Activated CD8-positive, alpha-beta T cell treated with anti-CD3 and anti-CD28 coated beads, Interleukin-2, amount 10 ng/mL, durations not matched to agents 7 days and 5 days (primary cell): Measurements from ENCODE around the gene BMERB1. TPM values are rescaled to one million over a fixed set of nuclear protein-coding genes. Genes with fewer than 3 reads are reported as not detected.
"Not testable (repeated sequence)": the region's sequence is repeated elsewhere in the genome, so short reads cannot be mapped to it uniquely, and the experiment has no call there.

Experiments
- ATAC-seq: fragments of 150-1000 bp; cut with Tn5 transposase; one replicate; pipeline ENCODE4 v1.10.0; 2021; ENCODE audit warnings: moderate library complexity
- CTCF ChIA-PET: fragments of 350-600 bp; sonication (Branson Sonifier 250); formaldehyde crosslinking; loops from one replicate; lab custom pipeline; 2021; ENCODE audit warnings: antibody characterized with exemption; lab: Charles Lee
- POLR2A ChIA-PET: fragments of 350-600 bp; sonication (Branson Sonifier 250); formaldehyde crosslinking; loops from one replicate; lab custom pipeline; 2021; ENCODE audit warnings: antibody characterized with exemption; lab: Charles Lee
- DNase-seq: peaks from one replicate; pipeline ENCODE4 v3.0.0-alpha.2; 2020
- H3K27ac Mint-ChIP-seq: one replicate; pipeline ENCODE4 v1.8.0; 2021; ENCODE audit warnings: mild to moderate bottlenecking, mixed read lengths
- H3K27me3 Mint-ChIP-seq: one replicate; pipeline ENCODE4 v1.8.0; 2021; ENCODE audit warnings: low read depth, mixed read lengths
- H3K36me3 Mint-ChIP-seq: one replicate; pipeline ENCODE4 v1.8.0; 2021; ENCODE audit warnings: low read depth, mixed read lengths
- H3K4me1 Mint-ChIP-seq: one replicate; pipeline ENCODE4 v1.8.0; 2021; ENCODE audit warnings: low read depth, mixed read lengths
- H3K4me3 Mint-ChIP-seq: one replicate; pipeline ENCODE4 v1.8.0; 2021; ENCODE audit warnings: mild to moderate bottlenecking, mixed read lengths
- H3K9me3 Mint-ChIP-seq: one replicate; pipeline ENCODE4 v1.8.0; 2022; ENCODE audit warnings: mixed read lengths; ENCODE audit not compliant: insufficient read depth
- total RNA-seq, 2 experiments: library from RNA; stranded (reverse); gene quantifications; one replicate each; pipeline ENCODE4 v1.2.3, GENCODE V29; 2021

BMERB1 gene
- total RNA-seq, 2 experiments from 2014 or later, result 1.6 to 4.3 TPM

DNA sequence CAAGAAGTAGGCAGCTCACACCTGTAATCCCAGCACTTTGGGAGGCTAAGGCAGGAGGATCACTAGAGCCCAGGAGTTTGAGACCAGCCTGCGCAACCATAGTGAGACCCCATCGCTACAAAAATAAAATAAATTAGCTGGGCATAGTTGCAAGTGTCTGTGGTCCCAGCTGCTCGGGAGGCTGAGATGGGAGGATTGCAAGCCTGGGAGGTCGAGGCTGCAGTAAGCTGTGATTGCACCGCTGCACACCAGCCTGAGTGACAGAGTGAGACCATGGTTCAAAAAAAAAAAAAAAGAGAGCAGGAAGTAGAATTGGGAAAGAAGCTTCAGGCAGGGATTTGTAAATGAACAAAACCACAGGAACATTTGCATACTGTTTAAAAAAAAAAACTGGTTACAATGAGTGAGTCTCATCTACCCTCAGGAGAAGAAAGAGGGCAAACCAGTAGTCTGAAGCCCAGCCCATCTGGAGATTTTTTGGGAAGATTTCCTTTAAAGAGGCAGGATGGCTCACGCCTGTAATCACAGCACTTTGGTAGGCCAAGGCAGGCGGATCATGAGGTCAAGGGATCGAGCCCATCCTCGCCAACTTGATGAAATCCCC, 30.9 kb upstream of the BMERB1 start:
- no peaks in the 10 kb centered on the region for H3K36me3 Mint-ChIP-seq
- CTCF ChIA-PET, result interaction anchor here (1.4 kb wide), 1 partner anchor 301 kb away, joined by 3 read pairs; no protein-coding TSS in a partner anchor
- H3K4me3 Mint-ChIP-seq, result no peak overlapping the region
- ATAC-seq (no peak), DNase-seq (no peak)
- H3K27ac Mint-ChIP-seq, result no peak overlapping the region
- POLR2A ChIA-PET, result no interaction called here
- H3K4me1 Mint-ChIP-seq, result no peaks in the 10 kb centered on the region
- H3K27me3 Mint-ChIP-seq, result peaks cover 5% of the 10 kb centered on the region
- no peaks in the 10 kb centered on the region for H3K9me3 Mint-ChIP-seq

DNA sequence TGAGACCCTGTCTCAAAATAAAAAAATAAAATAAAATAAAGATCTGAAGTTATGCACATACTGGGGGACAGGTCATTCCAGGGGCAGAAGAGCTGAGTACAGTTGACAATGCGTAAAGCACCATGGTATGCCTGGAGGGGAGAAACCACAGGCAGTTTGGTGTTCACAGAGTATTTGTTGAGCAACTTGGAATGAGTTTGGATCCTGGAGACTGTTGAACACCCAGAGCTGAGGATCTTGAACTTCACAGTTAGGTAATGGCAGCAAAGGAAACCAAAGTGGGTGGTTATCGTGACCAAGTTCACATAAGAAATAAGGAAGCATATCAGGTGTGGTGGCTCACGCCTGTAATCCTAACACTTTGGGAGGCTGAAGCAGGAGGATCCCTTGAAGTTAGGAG, 30.3 kb upstream of the BMERB1 start:
- CTCF ChIA-PET, result interaction anchor here (1.4 kb wide), 1 partner anchor 301 kb away, joined by 3 read pairs; no protein-coding TSS in a partner anchor
- H3K27me3 Mint-ChIP-seq, result not testable (repeated sequence)

DNA sequence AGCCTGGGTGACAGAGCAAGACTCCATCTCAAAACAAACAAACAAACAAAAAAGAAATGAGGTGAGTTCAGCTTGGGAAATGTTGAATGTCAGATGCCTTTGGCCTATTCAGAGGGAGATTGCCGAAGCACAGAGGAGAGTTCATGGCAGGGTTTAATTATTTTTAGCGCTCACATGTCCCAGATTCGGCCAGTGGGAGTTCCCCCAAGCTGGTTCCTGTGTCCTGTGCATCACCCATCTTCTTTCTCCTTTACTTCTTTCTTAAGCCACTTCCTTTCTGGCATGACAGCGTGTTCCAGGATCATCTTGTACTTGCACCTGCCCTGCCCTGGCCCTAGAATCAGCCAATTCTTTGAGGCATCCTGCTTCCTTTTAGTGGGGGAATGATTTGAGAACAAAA, 29.6 kb upstream of the BMERB1 start:
- no peak overlapping the region for H3K27ac Mint-ChIP-seq
- H3K4me3 Mint-ChIP-seq, result no peak overlapping the region
- DNase-seq, result no peak
- CTCF ChIA-PET, result no interaction called here
- no peaks in the 10 kb centered on the region for H3K9me3 Mint-ChIP-seq
- no peak for ATAC-seq
- H3K4me1 Mint-ChIP-seq, result no peaks in the 10 kb centered on the region
- H3K36me3 Mint-ChIP-seq, result no peaks in the 10 kb centered on the region
- peaks cover 5% of the 10 kb centered on the region for H3K27me3 Mint-ChIP-seq
- POLR2A ChIA-PET, result no interaction called here

More for the DNA sequence above, 30.3 kb upstream of the BMERB1 start:
- H3K4me1 Mint-ChIP-seq, H3K4me3 Mint-ChIP-seq, H3K27ac Mint-ChIP-seq, POLR2A ChIA-PET, H3K9me3 Mint-ChIP-seq, DNase-seq, ATAC-seq, H3K36me3 Mint-ChIP-seq: not testable (repeated sequence)

DNA sequence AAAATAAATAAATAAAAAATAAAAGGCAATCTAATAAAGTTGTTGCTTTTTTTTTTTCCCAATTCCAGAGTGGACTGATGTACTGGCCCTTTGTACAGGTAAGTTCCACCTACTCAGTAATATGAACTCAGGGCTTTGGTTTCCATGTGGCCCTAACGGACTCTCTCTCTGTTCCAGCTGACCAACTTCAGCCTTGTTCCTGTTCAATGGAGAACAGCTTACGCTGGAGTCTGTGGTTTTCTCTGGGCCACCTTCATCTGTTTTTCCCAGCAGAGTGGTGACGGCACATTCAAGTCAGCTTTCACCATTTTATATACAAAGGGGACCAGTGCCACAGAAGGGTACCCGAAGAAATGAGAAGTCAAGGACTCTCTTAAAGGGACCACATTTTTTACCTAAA, 26.6 kb upstream of the BMERB1 start:
- CTCF ChIA-PET, DNase-seq, H3K36me3 Mint-ChIP-seq, POLR2A ChIA-PET, H3K27ac Mint-ChIP-seq, H3K4me3 Mint-ChIP-seq, ATAC-seq, H3K4me1 Mint-ChIP-seq, H3K27me3 Mint-ChIP-seq, H3K9me3 Mint-ChIP-seq: not testable (repeated sequence)

DNA sequence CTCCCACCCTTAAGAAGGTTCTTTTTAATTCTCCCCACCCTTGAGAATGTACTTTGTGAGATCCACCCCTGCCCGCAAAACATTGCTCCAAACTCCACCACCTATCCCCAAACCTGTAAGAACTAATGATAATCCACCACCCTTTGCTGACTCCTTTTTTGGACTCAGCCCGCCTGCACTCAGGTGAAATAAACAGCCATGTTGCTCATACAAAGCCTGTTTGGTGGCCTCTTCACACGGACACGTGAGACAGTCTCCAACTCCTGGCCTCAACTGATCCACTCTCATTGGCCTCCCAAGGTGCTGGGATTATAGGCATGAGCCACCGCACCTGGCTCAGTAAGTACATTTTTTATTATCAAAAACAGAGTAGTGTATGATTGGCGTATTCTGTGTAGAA, 24.9 kb upstream of the BMERB1 start:
- H3K27ac Mint-ChIP-seq, H3K4me1 Mint-ChIP-seq, DNase-seq, H3K27me3 Mint-ChIP-seq, POLR2A ChIA-PET, H3K4me3 Mint-ChIP-seq, ATAC-seq, CTCF ChIA-PET, H3K36me3 Mint-ChIP-seq, H3K9me3 Mint-ChIP-seq: not testable (repeated sequence)

DNA sequence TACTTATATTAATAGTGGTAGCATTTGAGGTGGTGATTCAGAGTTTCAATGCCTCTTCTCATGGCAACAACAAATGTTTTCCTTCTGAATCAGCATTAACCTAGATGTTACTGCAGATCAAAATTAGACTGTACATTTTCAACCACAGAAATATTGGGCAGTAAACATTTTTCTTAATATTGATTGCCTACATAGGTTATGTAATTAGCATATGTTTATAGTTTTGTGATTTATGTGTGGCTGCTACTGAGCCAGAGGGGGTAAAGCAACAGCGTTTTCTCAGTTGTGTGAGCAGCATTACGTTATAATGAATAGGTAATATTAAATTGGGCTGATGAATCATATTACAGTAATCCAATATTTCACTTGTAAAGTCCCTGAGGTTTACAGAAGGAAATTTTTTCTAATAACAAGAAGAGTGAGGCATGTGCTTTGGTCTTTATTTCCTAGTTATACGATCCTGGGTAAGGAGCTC, 18.8 kb upstream of the BMERB1 start:
- DNase-seq (no peak), ATAC-seq (no peak)
- Mint-ChIP-seq H3K27ac (no peak overlapping the region), H3K9me3 (no peaks in the 10 kb centered on the region), H3K4me1 (no peaks in the 10 kb centered on the region), H3K36me3 (no peaks in the 10 kb centered on the region), H3K27me3 (peaks cover 7% of the 10 kb centered on the region), H3K4me3 (no peak overlapping the region)
- CTCF ChIA-PET, result no interaction called here
- POLR2A ChIA-PET, result no interaction called here

DNA sequence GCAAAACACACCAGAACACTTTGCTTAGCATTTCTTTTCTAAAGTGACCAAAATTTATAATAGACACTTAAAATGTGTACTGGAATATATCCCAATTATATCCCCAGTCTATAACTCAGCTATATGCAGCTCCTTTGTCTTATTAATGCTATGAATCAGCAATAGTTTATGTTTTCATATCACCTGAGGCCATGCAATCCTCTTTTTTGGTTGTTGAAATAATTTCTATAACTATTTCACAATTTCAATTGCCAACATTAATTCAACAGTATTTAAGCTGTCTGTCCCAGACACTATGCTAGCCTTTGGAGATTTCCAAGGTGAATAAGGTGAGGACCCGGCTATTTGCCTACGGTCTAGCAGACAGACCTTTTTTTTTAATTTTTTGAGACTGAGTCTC, 17.2 kb upstream of the BMERB1 start:
- H3K27ac Mint-ChIP-seq, result no peak overlapping the region
- CTCF ChIA-PET, result no interaction called here

DNA sequence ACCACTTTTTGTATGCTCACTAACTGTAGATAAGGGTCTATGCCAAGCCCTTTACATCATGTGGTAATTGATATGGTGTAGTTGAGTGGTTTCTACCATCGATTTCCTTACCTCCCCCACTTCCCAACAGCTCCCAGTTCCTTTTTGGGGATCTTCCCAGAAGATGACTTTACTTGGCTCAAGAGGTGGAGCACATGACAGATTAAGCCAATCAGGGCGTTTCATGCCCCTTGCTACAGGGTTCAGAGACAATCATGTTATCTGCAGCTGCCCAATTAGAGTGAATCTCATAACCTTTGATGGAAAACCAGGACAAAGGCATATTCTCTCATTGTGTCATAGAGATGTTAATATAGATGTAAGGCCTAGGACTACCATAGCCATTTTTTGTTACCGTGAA, 16.2 kb upstream of the BMERB1 start:
- peaks cover 9% of the 10 kb centered on the region for H3K27me3 Mint-ChIP-seq
- DNase-seq (no peak), ATAC-seq (no peak)
- H3K27ac Mint-ChIP-seq, result no peak overlapping the region
- POLR2A ChIA-PET, result no interaction called here
- CTCF ChIA-PET, result no interaction called here
- H3K9me3 Mint-ChIP-seq, result no peaks in the 10 kb centered on the region
- H3K36me3 Mint-ChIP-seq, result no peaks in the 10 kb centered on the region
- no peak overlapping the region for H3K4me3 Mint-ChIP-seq
- no peaks in the 10 kb centered on the region for H3K4me1 Mint-ChIP-seq

More for the DNA sequence above, 17.2 kb upstream of the BMERB1 start:
- ATAC-seq (no peak), DNase-seq (no peak)
- POLR2A ChIA-PET, result no interaction called here
- H3K4me1 Mint-ChIP-seq, result no peaks in the 10 kb centered on the region
- no peak overlapping the region for H3K4me3 Mint-ChIP-seq
- no peaks in the 10 kb centered on the region for H3K36me3 Mint-ChIP-seq
- no peaks in the 10 kb centered on the region for H3K9me3 Mint-ChIP-seq
- peaks cover 9% of the 10 kb centered on the region for H3K27me3 Mint-ChIP-seq

DNA sequence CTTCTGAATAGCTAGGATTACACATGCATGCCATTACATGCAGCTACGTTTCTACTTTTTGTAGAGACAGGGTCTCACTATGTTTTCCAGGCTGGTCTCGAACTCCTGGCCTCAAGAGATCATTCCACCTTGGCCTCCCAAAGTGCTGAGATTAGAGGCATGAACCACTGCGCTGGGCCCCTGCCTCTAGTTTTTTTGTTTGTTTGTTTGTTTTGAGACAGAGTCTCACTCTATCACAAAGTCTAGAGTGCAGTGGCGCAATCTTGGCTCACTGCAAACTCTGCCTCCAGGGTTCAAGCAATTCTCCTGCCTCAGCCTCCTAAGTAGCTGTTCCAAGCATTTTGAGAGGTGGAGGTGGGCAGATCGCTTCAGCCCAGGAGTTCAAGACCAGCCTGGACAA, 12.7 kb upstream of the BMERB1 start:
- ATAC-seq, H3K27me3 Mint-ChIP-seq, POLR2A ChIA-PET, H3K4me3 Mint-ChIP-seq, H3K4me1 Mint-ChIP-seq, DNase-seq, H3K9me3 Mint-ChIP-seq, H3K36me3 Mint-ChIP-seq, H3K27ac Mint-ChIP-seq: not testable (repeated sequence)
- CTCF ChIA-PET, result interaction anchor here (1.5 kb wide), 1 partner anchor 9 kb away, joined by 3 read pairs; no protein-coding TSS in a partner anchor

DNA sequence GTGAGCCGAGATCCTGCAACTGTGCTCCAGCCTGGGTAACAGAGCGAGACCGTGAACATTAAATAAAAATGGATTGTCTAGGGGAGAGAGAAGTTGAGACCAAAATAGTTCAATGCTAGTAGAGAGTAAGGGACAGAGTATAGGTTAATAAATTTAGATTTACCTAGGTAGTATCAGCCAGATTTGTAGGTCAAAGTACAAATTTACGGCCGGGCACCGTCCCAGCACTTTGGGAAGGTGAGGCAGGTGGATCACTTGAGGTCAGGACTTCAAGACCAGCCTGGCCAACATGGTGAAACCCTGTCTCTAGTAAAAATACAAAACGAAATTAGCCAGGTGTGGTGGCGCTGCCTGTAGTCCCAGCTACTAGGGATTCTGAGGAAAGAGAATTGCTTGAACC, 12.2 kb upstream of the BMERB1 start:
- no peak for ATAC-seq
- peaks cover 8% of the 10 kb centered on the region for H3K27me3 Mint-ChIP-seq
- POLR2A ChIA-PET, result interaction anchor here (0.8 kb wide), 1 partner anchor 1501 kb away, joined by 3 read pairs; no protein-coding TSS in a partner anchor
- no peak overlapping the region for H3K4me3 Mint-ChIP-seq
- H3K36me3 Mint-ChIP-seq, result no peaks in the 10 kb centered on the region
- no peaks in the 10 kb centered on the region for H3K4me1 Mint-ChIP-seq
- no peaks in the 10 kb centered on the region for H3K9me3 Mint-ChIP-seq
- no peak for DNase-seq
- CTCF ChIA-PET, result interaction anchor here (1.5 kb wide), 1 partner anchor 8 kb away, joined by 3 read pairs; no protein-coding TSS in a partner anchor
- H3K27ac Mint-ChIP-seq, result no peak overlapping the region

DNA sequence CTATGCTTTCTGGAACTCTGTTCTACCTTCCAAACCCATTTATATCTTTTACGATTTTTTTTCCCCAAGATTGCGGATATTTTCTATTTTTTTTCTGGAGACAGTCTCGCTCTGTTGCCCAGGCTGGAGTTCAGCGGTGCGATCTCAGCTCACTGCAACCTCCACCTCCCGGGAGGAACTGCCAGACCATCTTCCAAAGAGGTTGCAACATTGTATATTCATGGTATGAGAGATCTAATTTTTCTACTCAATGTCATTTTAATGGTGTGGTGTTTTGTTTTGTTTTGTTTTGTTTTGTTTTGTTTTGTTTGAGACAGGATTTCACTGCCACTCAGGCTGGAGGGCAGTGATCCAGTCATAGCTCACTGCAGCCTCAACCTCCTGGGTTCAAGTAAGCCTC, 8.5 kb upstream of the BMERB1 start:
- Mint-ChIP-seq H3K4me1 (peaks cover 2% of the 10 kb centered on the region), H3K27me3 (peaks cover 8% of the 10 kb centered on the region), H3K36me3 (no peaks in the 10 kb centered on the region), H3K27ac (no peak overlapping the region), H3K4me3 (no peak overlapping the region), H3K9me3 (no peaks in the 10 kb centered on the region)
- ATAC-seq (no peak), DNase-seq (no peak)
- ChIA-PET CTCF (interaction anchor here (1.3 to 2.8 kb wide), 4 partner anchors 10 to 123 kb away, joined by 3 to 9 read pairs (median 3); no protein-coding TSS in a partner anchor), POLR2A (no interaction called here)

DNA sequence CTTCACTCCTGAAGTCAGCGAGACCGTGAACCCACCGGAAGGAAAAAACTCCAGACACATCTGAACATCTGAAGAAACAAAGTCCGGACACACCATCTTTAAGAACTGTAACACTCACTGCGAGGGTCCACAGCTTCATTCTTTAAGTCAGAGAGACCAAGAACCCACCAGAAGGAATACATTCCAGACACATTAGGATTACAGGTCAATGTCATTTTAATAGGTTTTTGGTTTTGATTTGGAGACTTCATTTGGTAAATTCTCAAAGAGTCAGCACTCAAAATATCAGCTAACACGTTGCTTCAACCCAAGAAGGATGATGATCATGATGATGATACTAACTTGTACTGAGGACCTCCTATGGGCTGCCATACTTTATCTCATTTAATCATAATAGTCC, 7.6 kb upstream of the BMERB1 start:
- ATAC-seq (no peak), DNase-seq (no peak)
- Mint-ChIP-seq H3K4me3 (no peak overlapping the region), H3K36me3 (no peaks in the 10 kb centered on the region), H3K4me1 (peaks cover 2% of the 10 kb centered on the region), H3K27me3 (peaks cover 6% of the 10 kb centered on the region), H3K27ac (no peak overlapping the region), H3K9me3 (no peaks in the 10 kb centered on the region)
- CTCF ChIA-PET, result interaction anchor here (0.6 to 1.5 kb wide), 5 partner anchors 10 to 371 kb away, joined by 3 to 9 read pairs (median 3); partner anchors contain the start of genes MARF1 and NTAN1
- POLR2A ChIA-PET, result no interaction called here
